ENCODE measurements around the gene ZNF2.
"Not testable (repeated sequence)": the region's sequence is repeated elsewhere in the genome, so short reads cannot be mapped to it uniquely, and the experiment has no call there.

ZNF2 gene

GRCh38 chr2:95165371-95166064, at the start of gene ZNF2:
ZNF2 (plus strand) TSS chr2:95165809; CDS start chr2:95176227, 10,418 bp downstream.
- DNase-seq = peak; percentile 51

- DNase-seq = no peak
These were observed 44.6 kb upstream of the ZNF2 start for GRCh38 chr2:95121093-95121406.

GRCh38 chr2:95121407-95122196, 44.0 kb upstream of the ZNF2 start, which contains the start of gene MRPS5:
MRPS5 (minus strand) TSS chr2:95121808; CDS start chr2:95121791, 17 bp downstream.
- no peak for DNase-seq

- no peak for DNase-seq
These were observed 43.4 kb upstream of the ZNF2 start for GRCh38 chr2:95122197-95122551.

- DNase-seq = no peak
These were observed 26.9 kb upstream of the ZNF2 start for GRCh38 chr2:95138702-95139101.

GRCh38 chr2:95143838-95144237, 21.8 kb upstream of the ZNF2 start:
- DNase-seq = no peak

- DNase-seq = no peak
These were observed 16.1 kb upstream of the ZNF2 start for GRCh38 chr2:95149397-95149984.

GRCh38 chr2:95158441-95158840, 7.2 kb upstream of the ZNF2 start:
- DNase-seq = no peak

- DNase-seq = no peak
These were observed 6.6 kb upstream of the ZNF2 start for GRCh38 chr2:95158891-95159619.

GRCh38 chr2:95159690-95160449, 5.7 kb upstream of the ZNF2 start, which contains the start of gene ZNF514:
ZNF514 (minus strand) TSS chr2:95159848; CDS start chr2:95153253, 6,595 bp downstream.
- DNase-seq = no peak

- no peak for DNase-seq
These were observed 609 bp upstream of the ZNF2 start for GRCh38 chr2:95165030-95165370.

GRCh38 chr2:95166065-95166763, 605 bp downstream of the ZNF2 start:
- no peak for DNase-seq

- no peak for DNase-seq
These were observed 6.3 kb downstream of the ZNF2 start for GRCh38 chr2:95171902-95172301.

- DNase-seq = no peak
These were observed 8.5 kb downstream of the ZNF2 start for GRCh38 chr2:95174031-95174542.

GRCh38 chr2:95179451-95179850, 13.8 kb downstream of the ZNF2 start:
- DNase-seq = no peak

- DNase-seq = no peak
These were observed 16.2 kb downstream of the ZNF2 start for GRCh38 chr2:95181774-95182173.

- DNase-seq = no peak
These were observed 19.6 kb downstream of the ZNF2 start for GRCh38 chr2:95185197-95185596.

- DNase-seq = no peak
These were observed 20.4 kb downstream of the ZNF2 start for GRCh38 chr2:95185973-95186372.

- DNase-seq = not testable (repeated sequence)
These were observed 27.3 kb downstream of the ZNF2 start for GRCh38 chr2:95192956-95193355.

- no peak for DNase-seq
These were observed 38.3 kb downstream of the ZNF2 start for GRCh38 chr2:95203911-95204310.

- no peak for DNase-seq
These were observed 38.8 kb downstream of the ZNF2 start for GRCh38 chr2:95204396-95204795.

- DNase-seq = no peak
These were observed 40.5 kb downstream of the ZNF2 start for GRCh38 chr2:95206096-95206495.
